NT2/D1 (cell line): ENCODE results near the gene ADAMTS15.

Experiments
- DNase-seq: peaks from one replicate; pipeline ENCODE4 v3.0.0-alpha.2; 2011; ENCODE audit warnings: low read depth, low spot score
- H3K27me3 ChIP-seq: 2 replicates; pipeline ENCODE4 v1.6.0; 2011; ENCODE audit warnings: mild to moderate bottlenecking; ENCODE audit not compliant: insufficient read length, insufficient read depth
- H3K36me3 ChIP-seq: 2 replicates; pipeline ENCODE4 v1.6.1; 2011; ENCODE audit warnings: mild to moderate bottlenecking, low read length, mixed read lengths; ENCODE audit not compliant: insufficient read depth, insufficient read length
- H3K4me1 ChIP-seq: 2 replicates; pipeline ENCODE4 v1.5.1; 2011; ENCODE audit not compliant: insufficient read depth, insufficient read length
- H3K4me3 ChIP-seq: 2 replicates; pipeline ENCODE4 v1.5.1; 2011; ENCODE audit warnings: low read depth; ENCODE audit not compliant: insufficient read length
- H3K9ac ChIP-seq: 2 replicates; pipeline ENCODE4 v1.6.0; 2011; ENCODE audit warnings: low read depth; ENCODE audit not compliant: insufficient read length
- H3K9me3 ChIP-seq: 2 replicates; pipeline ENCODE4 v1.5.1; 2011; ENCODE audit warnings: mild to moderate bottlenecking, low read length; ENCODE audit not compliant: insufficient read depth
- SUZ12 ChIP-seq: IDR thresholded peaks from 2 replicates; pipeline ENCODE4 v1.6.1; 2011; ENCODE audit not compliant: insufficient read length, insufficient read depth; ENCODE audit errors: extremely low read depth
- YY1 ChIP-seq: IDR thresholded peaks from 2 replicates; pipeline ENCODE4 v1.6.1; 2011; ENCODE audit not compliant: insufficient read length, insufficient read depth
- ZNF274 ChIP-seq: IDR thresholded peaks from 2 replicates; pipeline ENCODE4 v1.6.1; 2011; ENCODE audit warnings: mild to moderate bottlenecking, low read depth, low read length

Gene ADAMTS15

DNA sequence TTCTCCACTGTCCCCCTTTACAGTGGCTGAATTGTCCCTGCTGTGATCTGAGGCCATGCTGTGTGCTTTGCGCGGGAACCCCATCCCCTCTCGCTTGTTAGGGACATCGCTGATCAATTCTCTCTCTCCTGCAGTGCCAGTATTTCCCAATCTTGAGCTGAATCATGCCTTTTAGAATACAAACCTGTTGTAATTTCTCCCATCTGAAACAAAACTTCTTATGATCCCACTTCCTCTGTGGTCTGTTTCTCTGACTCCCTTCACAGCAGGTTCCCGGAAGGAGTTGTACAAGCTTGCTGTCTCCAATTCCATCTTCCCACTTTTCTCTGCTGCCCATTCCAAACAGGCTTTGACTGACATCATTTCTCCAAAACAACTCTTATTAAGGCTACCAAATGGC lies 16.8 kb downstream of the ADAMTS15 start:
- H3K27me3 ChIP-seq: no peaks in the 10 kb centered on the region
- H3K4me1 ChIP-seq: no peaks in the 10 kb centered on the region
- H3K4me3 ChIP-seq: no peak overlapping the region
- no peak overlapping the region for H3K9ac ChIP-seq
- H3K36me3 ChIP-seq: peaks cover 17% of the 10 kb centered on the region
- no peak for DNase-seq
- H3K9me3 ChIP-seq: no peaks in the 10 kb centered on the region
- no peak for TF ChIP-seq SUZ12
- TF ChIP-seq YY1: no peak
- TF ChIP-seq ZNF274: no peak

DNA sequence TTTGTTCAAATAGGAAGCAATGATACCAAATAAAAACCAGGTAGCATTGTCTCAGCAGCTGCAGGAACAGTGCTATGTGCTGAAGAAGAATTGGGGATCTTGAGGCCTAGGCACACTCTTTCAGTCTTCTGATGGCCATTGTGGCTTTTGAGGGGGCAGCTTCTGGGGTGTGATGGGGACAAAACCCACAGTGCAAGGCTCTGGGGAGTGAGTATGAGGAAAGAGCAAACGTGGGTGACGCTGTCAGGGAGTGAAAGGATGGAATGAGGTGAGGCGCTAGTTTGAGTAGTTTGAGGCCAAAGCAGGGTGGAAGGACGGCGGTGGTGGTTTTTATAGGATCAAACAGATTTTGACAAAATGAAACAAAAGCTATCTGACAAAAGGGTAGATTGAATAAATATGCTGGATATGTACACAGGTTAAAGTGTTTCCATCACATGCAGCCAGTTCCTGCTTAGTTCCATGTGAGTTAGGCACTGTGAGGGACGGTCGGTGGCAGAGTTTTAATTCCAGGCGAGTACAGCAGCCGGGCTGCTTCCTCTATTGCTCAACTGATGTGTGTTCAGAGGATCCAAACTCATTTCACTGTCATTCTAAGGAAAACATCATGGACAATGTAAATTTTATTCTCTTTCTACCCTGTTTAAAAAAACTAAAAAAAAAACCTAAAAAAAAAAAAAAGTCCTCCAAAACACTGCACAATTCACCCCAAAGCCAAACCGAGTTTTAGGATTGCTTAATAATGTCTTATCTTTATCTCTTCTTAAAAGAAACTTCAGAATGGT lies 18.9 kb downstream of the ADAMTS15 start:
- no peak for TF ChIP-seq SUZ12
- TF ChIP-seq ZNF274: no peak
- TF ChIP-seq YY1: no peak
- no peaks in the 10 kb centered on the region for H3K9me3 ChIP-seq
- no peak for DNase-seq

DNA sequence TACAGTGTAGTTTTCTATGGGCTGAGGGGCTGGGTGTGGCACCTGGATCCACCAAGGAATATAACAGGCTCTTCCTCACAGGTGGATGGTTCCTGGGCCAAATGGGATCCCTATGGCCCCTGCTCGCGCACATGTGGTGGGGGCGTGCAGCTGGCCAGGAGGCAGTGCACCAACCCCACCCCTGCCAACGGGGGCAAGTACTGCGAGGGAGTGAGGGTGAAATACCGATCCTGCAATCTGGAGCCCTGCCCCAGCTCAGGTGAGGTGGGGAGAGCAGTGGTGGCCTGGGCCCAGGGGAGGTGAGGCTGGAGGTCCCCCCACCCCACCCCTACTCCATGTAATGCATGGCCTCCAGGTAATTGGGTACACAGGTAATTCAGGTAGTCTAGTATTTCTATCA lies 20.7 kb downstream of the ADAMTS15 start:
- H3K4me1 ChIP-seq: no peaks in the 10 kb centered on the region
- H3K9me3 ChIP-seq: no peaks in the 10 kb centered on the region
- TF ChIP-seq YY1 (no peak), ZNF274 (no peak), SUZ12 (no peak)
- no peak overlapping the region for H3K9ac ChIP-seq
- no peaks in the 10 kb centered on the region for H3K27me3 ChIP-seq
- DNase-seq: no peak
- H3K4me3 ChIP-seq: no peak overlapping the region
- peaks cover 31% of the 10 kb centered on the region for H3K36me3 ChIP-seq

More for the DNA sequence above, 18.9 kb downstream of the ADAMTS15 start:
- Histone ChIP-seq H3K4me3 (no peak overlapping the region), H3K36me3 (peaks cover 23% of the 10 kb centered on the region), H3K4me1 (no peaks in the 10 kb centered on the region), H3K27me3 (no peaks in the 10 kb centered on the region), H3K9ac (no peak overlapping the region)

DNA sequence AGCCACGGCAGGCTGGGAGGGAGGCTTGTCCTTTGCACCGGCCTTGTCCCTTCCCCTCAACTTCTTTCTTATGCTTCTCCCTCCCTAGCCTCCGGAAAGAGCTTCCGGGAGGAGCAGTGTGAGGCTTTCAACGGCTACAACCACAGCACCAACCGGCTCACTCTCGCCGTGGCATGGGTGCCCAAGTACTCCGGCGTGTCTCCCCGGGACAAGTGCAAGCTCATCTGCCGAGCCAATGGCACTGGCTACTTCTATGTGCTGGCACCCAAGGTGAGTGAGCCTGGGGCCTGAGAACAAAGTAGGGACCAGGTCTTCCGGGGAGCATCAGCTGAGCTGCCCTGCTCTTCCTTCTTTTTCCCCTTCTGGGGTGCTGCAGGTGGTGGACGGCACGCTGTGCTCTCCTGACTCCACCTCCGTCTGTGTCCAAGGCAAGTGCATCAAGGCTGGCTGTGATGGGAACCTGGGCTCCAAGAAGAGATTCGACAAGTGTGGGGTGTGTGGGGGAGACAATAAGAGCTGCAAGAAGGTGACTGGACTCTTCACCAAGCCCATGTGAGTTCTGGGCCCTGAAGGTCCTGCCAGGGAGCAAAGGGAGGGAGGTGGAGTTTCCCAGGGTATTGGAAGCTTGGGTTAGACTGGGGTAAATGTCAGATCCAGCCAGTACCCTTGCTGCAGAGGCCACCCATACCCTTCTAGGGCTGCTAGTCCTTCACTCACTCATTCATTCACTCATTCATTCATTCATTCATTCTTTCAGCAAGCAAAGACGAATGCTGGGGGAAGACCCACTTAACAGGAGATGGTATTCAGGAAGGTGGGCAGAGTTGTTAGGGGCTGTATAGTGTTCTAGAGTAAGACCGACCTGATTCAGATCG lies 22.6 kb downstream of the ADAMTS15 start:
- no peak for DNase-seq
- Histone ChIP-seq H3K36me3 (peaks cover 30% of the 10 kb centered on the region), H3K9ac (no peak overlapping the region), H3K4me3 (no peak overlapping the region), H3K27me3 (no peaks in the 10 kb centered on the region), H3K9me3 (no peaks in the 10 kb centered on the region), H3K4me1 (no peaks in the 10 kb centered on the region)
- TF ChIP-seq ZNF274 (no peak), SUZ12 (no peak), YY1 (no peak)

DNA sequence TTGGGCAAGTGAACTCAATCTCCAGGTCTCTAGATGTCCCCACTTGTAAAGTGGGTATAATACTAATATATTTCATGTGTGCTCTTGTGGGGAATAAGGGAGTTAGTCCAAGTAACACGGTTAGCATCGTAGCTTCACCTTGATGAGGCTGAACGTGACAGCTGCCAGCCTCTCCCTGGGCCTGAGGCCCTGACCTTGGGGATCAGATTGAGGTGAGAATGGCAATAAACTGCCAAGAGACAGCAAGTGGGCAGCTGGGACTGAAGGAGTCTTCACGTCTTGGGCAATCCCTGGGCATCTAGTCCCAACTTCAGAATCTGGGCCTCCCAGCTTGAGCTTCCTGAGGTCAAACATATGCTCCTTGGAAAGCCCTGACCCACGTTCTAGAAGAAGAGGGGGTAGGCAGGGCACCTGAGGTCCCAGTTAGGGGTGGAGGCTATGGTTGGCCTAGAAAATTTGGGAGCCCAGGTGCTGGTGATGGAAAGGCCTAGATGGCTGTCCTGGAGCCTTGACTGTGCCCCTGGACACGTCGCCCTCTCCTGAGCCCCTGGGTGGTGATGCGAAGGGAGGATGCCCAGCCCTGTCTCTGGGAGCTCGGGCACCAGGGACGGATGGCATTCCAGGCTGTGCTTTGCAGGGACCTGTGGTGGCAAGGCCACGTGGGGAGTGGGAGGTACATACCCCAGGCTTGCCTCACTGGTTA lies 23.4 kb downstream of the ADAMTS15 start:
- H3K4me1 ChIP-seq: no peaks in the 10 kb centered on the region
- no peak overlapping the region for H3K4me3 ChIP-seq
- H3K27me3 ChIP-seq: no peaks in the 10 kb centered on the region
- no peak overlapping the region for H3K9ac ChIP-seq
- no peak for DNase-seq
- H3K36me3 ChIP-seq: peaks cover 26% of the 10 kb centered on the region
- no peaks in the 10 kb centered on the region for H3K9me3 ChIP-seq
- TF ChIP-seq ZNF274 (no peak), YY1 (no peak), SUZ12 (no peak)

DNA sequence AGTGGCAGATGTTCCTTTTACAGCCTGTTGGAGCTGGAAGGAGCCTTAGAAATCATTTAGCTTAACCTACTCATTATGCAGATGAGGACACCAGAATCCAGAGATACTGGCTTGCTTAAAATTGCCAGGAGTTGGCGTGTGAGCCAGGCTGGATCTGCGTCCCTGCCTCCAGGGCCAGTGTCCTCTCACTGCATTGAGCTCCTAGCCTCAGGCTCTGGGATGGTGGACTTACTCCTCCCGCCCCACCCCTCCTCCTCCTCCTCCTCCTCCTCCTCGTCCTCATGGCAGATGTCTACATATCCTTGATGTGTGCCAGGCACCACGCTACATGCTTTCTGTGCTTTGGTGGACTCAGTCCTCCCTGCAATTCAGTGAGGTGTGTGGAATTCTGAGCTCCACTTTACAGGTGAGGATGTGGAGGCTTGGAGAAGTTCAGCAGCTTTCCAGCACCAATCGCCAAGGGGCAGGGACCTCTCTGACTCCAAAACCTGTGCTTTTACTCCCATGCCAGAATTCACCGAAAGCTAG lies 24.1 kb downstream of the ADAMTS15 start:
- TF ChIP-seq YY1 (no peak), ZNF274 (no peak), SUZ12 (no peak)
- H3K27me3 ChIP-seq: no peaks in the 10 kb centered on the region
- peaks cover 26% of the 10 kb centered on the region for H3K36me3 ChIP-seq
- H3K9ac ChIP-seq: no peak overlapping the region
- H3K4me1 ChIP-seq: no peaks in the 10 kb centered on the region
- H3K4me3 ChIP-seq: no peak overlapping the region
- no peaks in the 10 kb centered on the region for H3K9me3 ChIP-seq
- DNase-seq: no peak
